SK-N-SH treated with all-trans-retinoic acid at 6 μM for 48 hours (cell line): ENCODE measurements around the gene KLK6.

Experiments
- ATAC-seq: fragments of 200-7000 bp; cut with Tn5 transposase; 3 replicates; pipeline ENCODE4 v1.9.1; 2020; ENCODE audit warnings: mild to moderate bottlenecking, moderate library complexity
- ARNTL ChIP-seq: fragments of 450-650 bp; formaldehyde crosslinking; IDR thresholded peaks from 2 replicates; pipeline ENCODE4 v1.5.0; 2020; ENCODE audit warnings: low read depth, mild to moderate bottlenecking, moderate library complexity, borderline replicate concordance
- BACH2 ChIP-seq: fragments of 250-450 bp; sonication (Bioruptor Pico); IDR thresholded peaks from 2 replicates; pipeline ENCODE4 v1.9.0; 2021; ENCODE audit warnings: mild to moderate bottlenecking, borderline replicate concordance
- CREB5 ChIP-seq: fragments of 250-450 bp; sonication (Bioruptor Pico); IDR thresholded peaks from 2 replicates; pipeline ENCODE4 v1.5.1; 2020; ENCODE audit warnings: low read depth, mild to moderate bottlenecking, moderate library complexity
- CSDC2 ChIP-seq: fragments of 250-450 bp; sonication (Bioruptor Pico); IDR thresholded peaks from 2 replicates; pipeline ENCODE4 v1.5.0; 2020; ENCODE audit warnings: mild to moderate bottlenecking, moderate library complexity
- CSRNP3 ChIP-seq: fragments of 250-450 bp; sonication (Bioruptor Pico); IDR thresholded peaks from 2 replicates; pipeline ENCODE4 v1.5.1; 2021; ENCODE audit warnings: mild to moderate bottlenecking, moderate library complexity
- ESRRG ChIP-seq: fragments of 250-450 bp; sonication (Bioruptor Pico); IDR thresholded peaks from 2 replicates; pipeline ENCODE4 v1.6.1; 2021; ENCODE audit warnings: mild to moderate bottlenecking
- GLIS3 ChIP-seq: fragments of 250-450 bp; sonication (Bioruptor Pico); IDR thresholded peaks from 2 replicates; pipeline ENCODE4 v1.5.0; 2020; ENCODE audit warnings: mild to moderate bottlenecking, moderate library complexity
- ISL1 ChIP-seq: fragments of 250-450 bp; sonication (Bioruptor Pico); IDR thresholded peaks from 2 replicates; pipeline ENCODE4 v2.1.2; 2022; ENCODE audit warnings: mild to moderate bottlenecking, moderate library complexity
- OSR1 ChIP-seq: fragments of 250-450 bp; sonication (Bioruptor Pico); IDR thresholded peaks from 2 replicates; pipeline ENCODE4 v1.8.0; 2022; ENCODE audit warnings: moderate library complexity, mild to moderate bottlenecking, inconsistent platforms
- PATZ1 ChIP-seq: fragments of 250-450 bp; sonication (Bioruptor Pico); IDR thresholded peaks from 2 replicates; pipeline ENCODE4 v1.8.0; 2020; ENCODE audit warnings: mild to moderate bottlenecking, moderate library complexity, borderline replicate concordance
- POU6F1 ChIP-seq: fragments of 250-450 bp; sonication (Bioruptor Pico); IDR thresholded peaks from 2 replicates; pipeline ENCODE4 v1.8.0; 2021; ENCODE audit warnings: low read depth, mild to moderate bottlenecking, moderate library complexity, borderline replicate concordance
- PPARA ChIP-seq: fragments of 250-450 bp; sonication (Bioruptor Pico); IDR thresholded peaks from 2 replicates; pipeline ENCODE4 v1.5.0; 2020; ENCODE audit warnings: mild to moderate bottlenecking, borderline replicate concordance
- RARB ChIP-seq: fragments of 250-450 bp; sonication (Bioruptor Pico); IDR thresholded peaks from 2 replicates; pipeline ENCODE4 v1.8.0; 2021; ENCODE audit warnings: mild to moderate bottlenecking, moderate library complexity
- SNAI2 ChIP-seq: fragments of 250-450 bp; sonication (Bioruptor Pico); IDR thresholded peaks from 2 replicates; pipeline ENCODE4 v1.5.0; 2020; ENCODE audit warnings: mild to moderate bottlenecking, moderate library complexity
- TCF4 ChIP-seq: fragments of 250-450 bp; sonication (Bioruptor Pico); IDR thresholded peaks from 2 replicates; pipeline ENCODE4 v1.8.0; 2021; ENCODE audit warnings: mild to moderate bottlenecking, moderate library complexity, borderline replicate concordance
- TOX ChIP-seq: fragments of 250-450 bp; sonication (Bioruptor Pico); IDR thresholded peaks from 2 replicates; pipeline ENCODE4 v1.8.0; 2021; ENCODE audit warnings: mild to moderate bottlenecking, moderate library complexity, borderline replicate concordance
- TSHZ2 ChIP-seq: fragments of 250-450 bp; sonication (Bioruptor Pico); IDR thresholded peaks from 2 replicates; pipeline ENCODE4 v1.5.0; 2020; ENCODE audit warnings: mild to moderate bottlenecking, moderate library complexity
- ZC3H10 ChIP-seq: fragments of 250-450 bp; sonication (Bioruptor Pico); IDR thresholded peaks from 2 replicates; pipeline ENCODE4 v1.5.1; 2021; ENCODE audit warnings: mild to moderate bottlenecking, moderate library complexity
- ZFP3 ChIP-seq: fragments of 250-450 bp; sonication (Bioruptor Pico); IDR thresholded peaks from 2 replicates; pipeline ENCODE4 v1.5.0; 2020; ENCODE audit warnings: mild to moderate bottlenecking, moderate library complexity
- ZFP30 ChIP-seq: fragments of 450-650 bp; formaldehyde crosslinking; IDR thresholded peaks from 2 replicates; pipeline ENCODE4 v1.5.0; 2022; ENCODE audit warnings: mild to moderate bottlenecking, moderate library complexity
- ZNF565 ChIP-seq: fragments of 450-650 bp; formaldehyde crosslinking; conservative IDR thresholded peaks from 2 replicates; pipeline ENCODE4 v1.5.0; 2020; ENCODE audit warnings: low read depth, mild to moderate bottlenecking, moderate library complexity
- ZNF70 ChIP-seq: fragments of 450-650 bp; formaldehyde crosslinking; IDR thresholded peaks from 2 replicates; pipeline ENCODE4 v1.5.0; 2020; ENCODE audit warnings: mild to moderate bottlenecking, moderate library complexity
- ZNF8 ChIP-seq: fragments of 450-650 bp; formaldehyde crosslinking; IDR thresholded peaks from 2 replicates; pipeline ENCODE4 v1.5.0; 2020; ENCODE audit warnings: mild to moderate bottlenecking, moderate library complexity

The KLK6 gene

GRCh38 chr19:50977626-50978025, 8.2 kb upstream of the KLK6 start:
- no peak for ATAC-seq
- TF ChIP-seq OSR1 (CRISPR knock-in tag) (no peak), ARNTL (CRISPR knock-in tag) (no peak), ZNF70 (CRISPR knock-in tag) (no peak), SNAI2 (no peak), TSHZ2 (no peak), TOX (CRISPR knock-in tag) (no peak)

GRCh38 chr19:50975766-50976165, 6.4 kb upstream of the KLK6 start:
- ATAC-seq, result no peak
- no peak for TF ChIP-seq RARB
- no peak for TF ChIP-seq ZFP30 (CRISPR knock-in tag)
- no peak for TF ChIP-seq ZNF8 (CRISPR knock-in tag)
- no peak for TF ChIP-seq ESRRG (CRISPR knock-in tag)
- no peak for TF ChIP-seq ZFP3 (CRISPR knock-in tag)
- no peak for TF ChIP-seq ZC3H10 (CRISPR knock-in tag)
- no peak for TF ChIP-seq BACH2
- TF ChIP-seq OSR1 (CRISPR knock-in tag), result no peak
- TF ChIP-seq TSHZ2, result no peak
- TF ChIP-seq PPARA (CRISPR knock-in tag), result no peak
- TF ChIP-seq CSDC2 (CRISPR knock-in tag), result no peak
- no peak for TF ChIP-seq SNAI2
- TF ChIP-seq ZNF70 (CRISPR knock-in tag), result no peak
- TF ChIP-seq PATZ1, result no peak
- no peak for TF ChIP-seq POU6F1 (CRISPR knock-in tag)
- TF ChIP-seq ISL1 (CRISPR knock-in tag), result no peak
- no peak for TF ChIP-seq CREB5 (CRISPR knock-in tag)

GRCh38 chr19:50974702-50975556, 5.5 kb upstream of the KLK6 start:
- no peak for TF ChIP-seq POU6F1 (CRISPR knock-in tag)
- no peak for TF ChIP-seq SNAI2
- no peak for TF ChIP-seq CREB5 (CRISPR knock-in tag)
- no peak for TF ChIP-seq TCF4 (CRISPR knock-in tag)
- TF ChIP-seq ZNF565 (CRISPR knock-in tag), result no peak
- TF ChIP-seq BACH2, result no peak
- TF ChIP-seq ISL1 (CRISPR knock-in tag), result no peak
- no peak for TF ChIP-seq CSRNP3 (CRISPR knock-in tag)
- TF ChIP-seq ZNF70 (CRISPR knock-in tag), result no peak
- TF ChIP-seq GLIS3 (CRISPR knock-in tag), result no peak
- ATAC-seq, result no peak
